GM19452 (cell line): ENCODE measurements around the gene EXOSC10.
"Not testable (repeated sequence)": the region's sequence is repeated elsewhere in the genome, so short reads cannot be mapped to it uniquely, and the experiment has no call there.

Experiments used
- ATAC-seq: cut with Tn5 transposase; IDR thresholded peaks from one replicate; pipeline ENCODE4 v1.9.1; 2021; ENCODE audit not compliant: unreplicated experiment

EXOSC10 gene

GRCh38 chr1:11062965-11063401 lies 36.7 kb downstream of the EXOSC10 start:
- ATAC-seq, result no peak

- no peak for ATAC-seq
Observed at GRCh38 chr1:11061652-11062365, 37.9 kb downstream of the EXOSC10 start.

- ATAC-seq, result peak; percentile 90
Observed at GRCh38 chr1:11059968-11060830, 39.5 kb downstream of the EXOSC10 start, which contains the start of gene SRM. Gene SRM, minus strand, starts transcription at chr1:11060018. Its CDS starts 75 bp downstream, at chr1:11059943.

- ATAC-seq, result peak; percentile 22
Observed at GRCh38 chr1:11059155-11059967, 40.3 kb downstream of the EXOSC10 start.

GRCh38 chr1:11058595-11059154 lies 41.0 kb downstream of the EXOSC10 start:
- no peak for ATAC-seq

GRCh38 chr1:11058026-11058425 lies 41.6 kb downstream of the EXOSC10 start:
- ATAC-seq, result no peak

GRCh38 chr1:11057477-11057876 lies 42.2 kb downstream of the EXOSC10 start:
- no peak for ATAC-seq

GRCh38 chr1:11056504-11056903 lies 43.2 kb downstream of the EXOSC10 start:
- ATAC-seq, result no peak

- ATAC-seq, result no peak
Observed at GRCh38 chr1:11055676-11056075, 44.0 kb downstream of the EXOSC10 start.

- no peak for ATAC-seq
Observed at GRCh38 chr1:11054666-11055065, 45.0 kb downstream of the EXOSC10 start.

GRCh38 chr1:11054181-11054580 lies 45.5 kb downstream of the EXOSC10 start:
- ATAC-seq, result no peak

- no peak for ATAC-seq
Observed at GRCh38 chr1:11053758-11054137, 45.9 kb downstream of the EXOSC10 start.

GRCh38 chr1:11052839-11053757 lies 46.6 kb downstream of the EXOSC10 start:
- ATAC-seq, result no peak

- ATAC-seq, result no peak
Observed at GRCh38 chr1:11051781-11052511, 47.7 kb downstream of the EXOSC10 start.

GRCh38 chr1:11051121-11051520 lies 48.5 kb downstream of the EXOSC10 start:
- not testable (repeated sequence) for ATAC-seq

- no peak for ATAC-seq
Observed at GRCh38 chr1:11046625-11047365, 52.9 kb downstream of the EXOSC10 start, which contains the start of gene MASP2. Gene MASP2, minus strand, starts transcription at chr1:11047239. Its CDS starts 32 bp downstream, at chr1:11047207.

GRCh38 chr1:11046270-11046566 lies 53.5 kb downstream of the EXOSC10 start:
- ATAC-seq, result no peak

- no peak for ATAC-seq
Observed at GRCh38 chr1:11045428-11046269, 54.0 kb downstream of the EXOSC10 start.
